ENCODE measurements around the gene CHST8. TPM values are rescaled to one million over a fixed set of nuclear protein-coding genes. Genes with fewer than 3 reads are reported as not detected.

The CHST8 gene
- polyA plus RNA-seq, 4 donors: 0.13 to 0.45 (median 0.29) TPM

DNA sequence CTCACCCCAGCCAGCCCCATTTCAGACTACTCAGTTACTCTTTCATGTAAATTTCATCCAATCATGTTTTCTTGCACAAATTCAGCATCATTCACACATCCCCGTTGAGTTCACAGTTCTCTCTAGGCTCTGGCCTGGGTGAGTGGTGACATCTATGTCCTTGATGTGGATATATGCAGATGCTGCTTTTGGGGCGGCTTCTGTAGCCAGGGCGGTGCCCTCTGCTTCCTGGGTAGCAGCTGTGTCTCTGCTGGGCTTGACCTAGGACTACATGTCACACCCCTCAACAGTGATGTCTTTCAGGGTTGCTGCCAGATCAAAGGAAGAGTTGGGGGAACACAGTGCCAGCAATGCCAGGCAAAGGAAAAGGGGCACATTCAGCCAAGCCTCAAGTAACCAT lies 106.4 kb downstream of the CHST8 start:
- no peak for DNase-seq (ENCODE audit: low read depth in 4 of 4, low spot score in 3 of 4)

DNA sequence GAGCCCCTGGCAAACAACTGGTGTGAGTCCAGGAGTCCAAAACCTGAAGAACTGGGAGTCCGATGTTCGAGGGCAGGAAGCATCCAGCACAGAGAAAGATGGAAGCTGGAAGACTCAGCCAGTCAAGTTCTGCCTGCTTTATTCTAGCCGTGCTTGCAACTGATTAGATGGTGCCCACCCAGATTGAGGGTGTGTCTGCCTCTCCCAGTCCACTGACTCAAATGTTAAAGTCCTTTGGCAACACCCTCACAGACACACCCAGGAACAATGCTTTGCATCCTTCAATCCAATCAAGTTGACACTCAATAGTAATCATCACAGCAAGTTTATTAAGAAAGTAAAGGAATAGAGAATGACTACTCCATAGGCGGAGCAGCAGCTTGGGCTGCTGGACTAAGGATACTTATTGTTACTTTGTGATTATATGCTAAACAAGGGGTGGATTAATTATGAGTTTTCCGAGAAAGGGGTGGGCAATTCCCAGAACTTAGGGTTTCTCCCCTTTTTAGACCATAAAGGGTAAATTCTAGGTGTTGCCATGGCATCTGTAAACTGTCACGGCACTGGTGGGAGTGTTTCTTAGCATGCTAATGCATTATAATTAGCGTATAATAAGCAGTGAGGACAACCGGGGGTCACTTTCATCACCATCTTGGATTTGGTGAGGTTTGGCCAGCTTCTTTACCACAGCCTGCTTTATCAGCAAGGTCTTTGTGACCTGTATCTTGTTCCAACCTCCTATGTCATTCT lies 109.3 kb downstream of the CHST8 start:
- DNase-seq (ENCODE audit: low read depth in 4 of 4, low spot score in 3 of 4): no peak

DNA sequence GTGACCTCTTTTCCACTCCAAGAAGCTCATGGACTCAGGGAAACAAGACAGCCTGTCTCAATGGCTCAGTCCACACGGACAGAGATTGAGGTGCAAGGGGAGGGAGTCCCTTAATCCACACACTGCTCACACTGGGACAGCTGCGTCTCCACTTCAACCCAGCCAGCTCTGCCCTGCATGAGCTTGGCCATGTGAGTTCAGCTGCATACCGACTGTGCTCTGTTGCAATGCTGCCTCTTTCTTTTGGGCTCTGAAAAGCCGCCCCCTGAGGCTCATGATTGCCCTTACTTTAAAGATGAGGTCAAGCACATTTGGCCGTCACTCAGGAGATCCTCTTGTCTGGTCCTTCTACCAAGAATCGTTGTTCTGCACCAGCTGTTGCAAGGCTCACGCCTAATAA lies 110.1 kb downstream of the CHST8 start:
- no peak for DNase-seq (ENCODE audit: low read depth in 4 of 4, low spot score in 3 of 4)

DNA sequence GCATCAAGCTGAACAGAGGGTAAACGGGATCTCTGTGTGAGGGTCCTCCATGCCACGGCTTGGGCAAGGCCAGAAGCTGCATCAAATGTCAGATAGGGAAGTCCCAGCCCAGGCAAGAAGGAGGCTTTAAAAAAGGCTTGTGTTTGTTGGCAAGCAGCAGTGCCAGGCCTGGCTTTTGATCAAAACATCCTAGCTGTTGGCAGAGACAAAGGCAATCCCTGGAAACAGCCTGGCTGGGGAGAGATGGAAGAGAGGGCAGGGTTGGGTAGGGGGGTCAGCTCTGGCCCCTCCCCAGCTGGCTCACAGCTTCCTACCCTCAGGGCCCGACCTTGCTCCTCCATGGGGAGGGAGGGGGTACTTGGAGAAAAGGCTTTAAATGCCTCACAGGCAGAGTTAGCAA lies 113.2 kb downstream of the CHST8 start:
- no peak for DNase-seq (ENCODE audit: low read depth in 4 of 4, low spot score in 3 of 4)

DNA sequence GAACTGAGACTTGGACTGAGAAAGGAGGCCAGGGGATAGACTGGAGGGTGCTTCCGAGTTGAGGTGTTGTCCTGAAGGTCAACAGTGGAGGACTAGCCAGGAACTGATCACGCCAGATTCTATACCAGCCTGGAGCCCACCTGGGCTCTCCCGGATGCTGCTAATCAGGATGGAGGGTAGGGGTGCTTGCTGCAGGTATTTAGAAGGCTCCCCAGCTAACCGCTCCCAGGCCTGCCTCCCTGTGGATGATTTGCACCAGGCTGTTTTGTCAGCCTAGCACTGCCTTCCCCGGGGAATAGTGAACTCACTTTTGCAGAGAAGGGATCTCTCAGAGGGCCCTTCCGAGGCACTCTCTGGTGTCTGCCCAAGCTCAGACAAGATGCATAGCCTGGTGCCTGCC lies 114.4 kb downstream of the CHST8 start:
- DNase-seq (ENCODE audit: low read depth in 4 of 4, low spot score in 3 of 4): no peak

DNA sequence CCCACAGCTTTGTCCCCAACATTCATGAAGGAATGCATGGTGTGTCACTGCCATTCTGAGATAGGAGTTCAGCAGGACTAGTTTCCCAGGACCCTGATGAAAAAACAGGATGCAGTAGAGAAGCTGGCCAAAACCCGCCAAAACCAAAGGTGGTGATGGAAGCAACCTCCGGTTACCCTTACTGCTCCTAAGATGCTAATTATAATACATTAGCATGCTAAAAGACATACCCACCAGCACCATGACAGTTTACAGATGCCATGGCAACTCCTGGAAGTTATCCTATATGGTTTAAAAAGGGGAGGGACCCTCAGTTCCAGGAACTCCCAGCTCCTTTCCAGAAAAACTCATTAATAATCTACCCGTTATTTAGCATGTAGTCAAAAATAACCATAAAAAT lies 115.0 kb downstream of the CHST8 start:
- no peak for DNase-seq (ENCODE audit: low read depth in 4 of 4, low spot score in 3 of 4)

DNA sequence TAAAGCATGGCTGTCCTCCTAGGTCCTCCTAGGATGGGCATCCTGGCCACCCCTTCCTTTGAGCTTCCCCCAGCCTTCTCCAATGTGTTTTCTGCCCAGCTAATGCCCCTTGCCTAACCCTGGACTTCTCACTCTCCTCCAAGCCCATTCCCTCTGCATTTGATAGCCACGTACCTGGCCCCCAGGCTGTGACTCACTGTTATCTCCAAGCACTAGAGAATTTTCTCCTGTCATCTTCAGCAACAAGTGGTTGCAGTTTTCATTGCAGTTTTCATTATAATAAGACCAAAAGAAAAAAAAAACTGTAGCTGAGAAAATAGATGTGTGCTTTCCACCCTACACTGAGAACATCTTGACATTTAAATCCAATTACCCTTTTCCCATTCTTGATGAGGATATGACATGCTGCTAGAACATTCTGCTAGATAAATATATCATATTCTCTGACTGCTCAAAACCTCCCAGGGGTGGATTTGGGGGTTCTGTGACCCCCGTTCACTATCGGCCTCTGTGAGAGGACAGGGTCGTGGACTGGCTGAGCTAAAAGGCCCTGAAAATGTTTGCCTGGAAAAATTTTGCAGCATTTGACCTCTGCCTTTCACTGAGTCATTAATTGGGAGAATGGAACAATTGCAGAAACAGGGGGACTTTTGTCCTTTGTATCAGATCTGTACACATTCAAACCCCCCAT lies 116.1 kb downstream of the CHST8 start:
- DNase-seq (ENCODE audit: low read depth in 4 of 4, low spot score in 3 of 4): no peak

DNA sequence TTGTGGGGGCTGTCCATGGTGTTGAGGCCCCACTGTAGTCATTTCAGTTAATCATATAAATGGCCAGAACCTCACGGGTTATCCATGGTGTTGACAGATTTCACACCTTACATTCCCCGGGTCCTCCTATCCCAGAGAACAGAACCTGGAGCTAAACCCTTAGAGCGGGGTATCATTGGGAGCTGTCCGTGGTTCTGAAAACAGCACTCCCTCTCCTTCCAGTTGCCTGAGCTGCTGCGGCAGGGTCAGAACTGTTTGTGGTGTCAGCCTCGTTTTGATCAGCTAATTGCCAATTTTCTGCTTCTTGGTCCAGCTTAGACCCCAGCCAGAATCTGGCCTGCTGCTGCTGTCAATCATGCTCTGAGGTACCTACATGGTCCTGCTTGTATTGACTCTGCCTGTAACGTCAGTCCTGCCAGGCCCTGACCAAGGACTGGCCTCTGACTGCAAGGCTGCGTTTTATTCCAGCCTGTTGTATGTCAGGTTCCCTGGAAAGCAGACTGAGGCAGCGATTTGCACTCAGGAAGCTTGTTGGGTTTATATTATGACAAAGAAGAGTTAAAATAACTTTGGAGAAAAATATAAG lies 119.2 kb downstream of the CHST8 start:
- DNase-seq (ENCODE audit: low read depth in 4 of 4, low spot score in 3 of 4): peak; percentile 51 to 67 (median 59)

DNA sequence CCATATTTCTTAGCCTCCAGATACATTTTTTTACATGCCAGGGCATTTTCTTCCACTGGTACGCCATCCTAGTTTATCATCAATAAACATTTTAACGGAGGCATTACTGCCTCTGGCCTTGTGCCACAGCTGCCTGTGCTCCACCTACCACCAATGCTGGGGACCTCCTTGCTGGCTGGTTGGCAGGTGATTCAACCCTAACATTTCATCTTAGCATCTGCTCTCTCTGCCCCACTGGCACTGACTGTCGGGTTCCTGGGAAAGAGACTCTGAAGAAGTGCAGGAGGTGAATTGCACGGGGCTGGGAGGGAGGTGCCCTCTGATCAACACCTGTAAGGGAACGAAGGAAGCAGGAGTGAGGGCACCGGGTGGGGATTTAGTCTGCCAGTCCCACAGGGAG lies 123.5 kb downstream of the CHST8 start:
- DNase-seq (ENCODE audit: low read depth in 4 of 4, low spot score in 3 of 4): no peak

DNA sequence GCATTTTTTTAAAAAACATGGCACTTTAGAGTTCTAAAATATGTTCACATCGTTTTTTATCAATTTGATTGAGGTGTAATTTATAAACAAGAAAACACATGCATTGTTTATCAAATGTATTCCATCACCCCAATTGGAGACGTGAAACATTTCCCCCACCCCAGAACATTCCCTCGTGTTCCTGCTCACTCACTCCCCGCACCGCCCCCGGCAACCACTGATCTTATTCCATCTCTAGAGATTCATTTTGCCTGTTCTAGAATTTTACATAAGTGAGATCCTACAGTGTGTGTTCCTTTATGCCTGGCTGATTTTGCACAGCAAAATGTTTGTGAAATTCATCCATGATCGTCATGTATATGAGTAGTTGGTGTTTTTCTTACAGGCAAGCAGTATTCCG lies 124.4 kb downstream of the CHST8 start:
- no peak for DNase-seq (ENCODE audit: low read depth in 4 of 4, low spot score in 3 of 4)

DNA sequence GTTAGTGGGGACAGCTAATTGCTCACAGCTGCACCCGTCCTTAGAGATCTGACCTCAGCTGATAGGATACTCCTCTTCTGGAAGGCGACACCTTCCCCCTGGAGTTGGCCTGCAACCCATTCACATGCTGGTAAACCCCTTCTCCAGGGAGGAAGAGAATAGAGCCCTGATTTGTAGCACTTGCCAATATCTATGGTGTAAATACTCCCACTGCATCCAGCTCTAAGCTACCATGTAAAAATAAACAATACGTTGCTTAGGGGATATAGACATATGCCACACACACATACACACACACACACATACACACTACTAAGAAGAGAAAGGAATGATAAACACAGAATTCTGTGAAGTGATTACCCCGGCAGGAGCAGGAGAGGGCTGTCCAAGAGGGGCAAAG lies 125.5 kb downstream of the CHST8 start:
- no peak for DNase-seq (ENCODE audit: low read depth in 4 of 4, low spot score in 3 of 4)

DNA sequence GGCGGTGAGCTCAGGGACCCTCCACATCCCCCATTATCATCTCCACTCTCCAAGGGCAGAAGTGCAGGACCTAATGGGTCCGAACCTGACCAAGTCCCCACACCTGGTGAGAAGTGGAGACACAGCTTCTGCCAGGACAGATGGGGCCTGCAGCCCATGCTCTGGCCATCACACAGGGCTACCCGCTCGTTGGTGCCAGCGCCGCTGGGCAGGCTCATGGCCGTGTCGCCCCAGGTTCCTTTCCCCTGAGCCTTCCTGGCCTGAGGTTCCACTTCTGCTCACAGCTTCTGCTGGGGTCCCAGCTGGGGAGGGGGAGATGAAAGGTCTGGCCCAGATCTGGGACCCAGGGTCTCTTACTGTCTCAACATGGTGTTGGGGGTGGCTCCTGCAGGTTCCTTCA lies 126.5 kb downstream of the CHST8 start:
- no peak for DNase-seq (ENCODE audit: low read depth in 4 of 4, low spot score in 3 of 4)

DNA sequence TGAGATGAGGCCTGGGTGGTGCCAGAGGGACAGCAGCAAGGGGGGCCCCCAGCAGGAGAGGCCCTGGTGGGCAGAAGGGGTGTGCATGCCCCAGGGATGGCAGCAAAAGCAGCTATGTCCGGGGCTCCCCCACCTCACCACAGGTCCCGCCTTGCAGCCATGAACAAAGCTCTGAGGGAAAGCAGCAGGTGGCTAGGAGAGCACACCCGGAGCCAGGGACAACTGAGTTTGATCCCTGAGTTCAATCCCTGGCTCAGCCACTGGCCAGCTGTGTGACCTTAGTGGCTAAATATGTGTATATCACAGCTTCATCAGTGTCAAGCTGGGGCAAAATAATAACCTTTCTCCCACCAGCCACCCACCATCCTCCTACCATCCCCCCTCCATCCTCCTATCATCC lies 127.3 kb downstream of the CHST8 start:
- DNase-seq (ENCODE audit: low read depth in 4 of 4, low spot score in 3 of 4): no peak

DNA sequence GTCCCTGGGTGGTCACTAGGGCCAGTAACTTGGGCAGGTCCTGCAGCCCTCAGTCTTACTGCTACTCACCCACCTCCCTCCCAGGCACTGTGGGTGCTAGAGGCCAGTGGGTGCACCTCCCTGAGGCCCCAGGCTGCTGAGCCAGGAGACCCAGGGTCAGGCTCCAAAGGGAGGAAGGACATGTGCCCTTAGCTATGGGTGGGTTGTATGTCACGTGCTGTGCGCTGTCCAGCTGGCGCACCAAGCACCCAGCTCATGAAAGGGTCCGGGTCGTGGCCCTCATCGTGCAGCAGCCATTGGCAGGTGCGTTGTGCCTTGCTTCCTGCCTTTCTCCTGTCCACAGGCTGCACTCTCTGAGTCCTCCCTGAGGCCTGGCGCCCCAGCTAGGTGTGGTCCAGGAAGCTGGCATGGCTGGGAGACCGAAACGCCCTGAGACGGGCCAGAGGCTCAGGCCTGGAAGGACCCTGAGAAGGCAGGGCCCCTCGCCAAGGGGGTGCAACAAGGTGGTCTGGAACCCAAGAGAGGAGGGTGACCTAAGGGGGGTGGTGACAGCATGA lies 127.9 kb downstream of the CHST8 start:
- no peak for DNase-seq (ENCODE audit: low read depth in 4 of 4, low spot score in 3 of 4)

DNA sequence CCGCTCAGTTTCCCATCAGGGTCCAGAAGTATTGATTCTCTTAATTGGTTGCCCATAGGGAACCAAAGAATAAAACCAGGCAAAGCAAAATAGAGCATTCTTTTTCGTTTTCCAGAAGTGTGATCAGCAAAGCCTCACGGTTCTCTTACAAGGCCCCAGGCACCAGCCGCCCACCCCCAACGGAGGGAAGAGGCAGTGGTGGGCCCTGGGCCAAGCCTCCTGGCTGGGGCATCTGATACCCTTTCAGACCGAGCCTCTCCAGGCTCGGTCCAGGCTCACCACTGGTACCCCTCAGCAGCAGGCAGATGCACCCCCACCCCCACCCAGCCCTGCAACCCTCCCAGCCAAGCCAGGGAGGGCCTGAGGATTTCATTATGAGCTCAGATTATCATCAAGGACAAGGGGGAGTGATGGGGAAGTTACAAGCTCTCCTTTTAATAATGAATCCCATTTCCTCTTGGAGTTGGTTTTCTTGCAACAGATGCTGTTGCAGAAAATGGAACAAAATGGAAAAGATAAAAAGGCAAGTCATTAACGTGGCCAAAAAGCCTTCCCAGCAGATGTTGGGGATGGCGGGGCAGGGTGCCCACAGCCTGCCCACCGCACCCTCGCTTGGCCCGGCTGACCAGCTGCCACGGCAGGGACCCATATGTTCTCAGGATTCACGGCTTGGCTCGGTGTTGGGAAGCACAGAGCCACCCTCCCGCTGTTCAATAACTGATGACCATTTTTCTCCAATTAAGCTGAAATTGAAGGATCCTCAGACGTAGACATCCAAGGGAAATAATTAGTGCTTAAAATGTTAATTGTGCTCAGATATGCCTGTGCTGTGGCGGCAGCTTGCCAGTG lies 129.1 kb downstream of the CHST8 start:
- no peak for DNase-seq (ENCODE audit: low read depth in 4 of 4, low spot score in 3 of 4)

DNA sequence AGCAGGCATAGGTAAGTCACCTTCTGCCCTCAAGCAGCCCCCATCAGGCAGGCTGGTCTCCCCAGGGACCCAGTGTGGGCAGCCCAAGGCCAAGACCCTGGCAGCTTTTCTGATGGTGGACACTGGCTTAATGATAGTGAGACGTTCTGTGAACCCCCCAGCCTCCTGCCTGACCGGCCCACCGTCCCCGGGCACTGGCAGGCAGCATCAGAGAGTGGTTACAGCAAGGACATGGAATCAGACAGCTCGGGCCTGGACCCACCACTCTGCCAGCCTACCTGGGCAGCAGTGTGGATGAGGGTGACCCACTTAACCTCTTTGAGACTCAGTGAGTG lies 129.7 kb downstream of the CHST8 start:
- no peak for DNase-seq (ENCODE audit: low read depth in 4 of 4, low spot score in 3 of 4)

DNA sequence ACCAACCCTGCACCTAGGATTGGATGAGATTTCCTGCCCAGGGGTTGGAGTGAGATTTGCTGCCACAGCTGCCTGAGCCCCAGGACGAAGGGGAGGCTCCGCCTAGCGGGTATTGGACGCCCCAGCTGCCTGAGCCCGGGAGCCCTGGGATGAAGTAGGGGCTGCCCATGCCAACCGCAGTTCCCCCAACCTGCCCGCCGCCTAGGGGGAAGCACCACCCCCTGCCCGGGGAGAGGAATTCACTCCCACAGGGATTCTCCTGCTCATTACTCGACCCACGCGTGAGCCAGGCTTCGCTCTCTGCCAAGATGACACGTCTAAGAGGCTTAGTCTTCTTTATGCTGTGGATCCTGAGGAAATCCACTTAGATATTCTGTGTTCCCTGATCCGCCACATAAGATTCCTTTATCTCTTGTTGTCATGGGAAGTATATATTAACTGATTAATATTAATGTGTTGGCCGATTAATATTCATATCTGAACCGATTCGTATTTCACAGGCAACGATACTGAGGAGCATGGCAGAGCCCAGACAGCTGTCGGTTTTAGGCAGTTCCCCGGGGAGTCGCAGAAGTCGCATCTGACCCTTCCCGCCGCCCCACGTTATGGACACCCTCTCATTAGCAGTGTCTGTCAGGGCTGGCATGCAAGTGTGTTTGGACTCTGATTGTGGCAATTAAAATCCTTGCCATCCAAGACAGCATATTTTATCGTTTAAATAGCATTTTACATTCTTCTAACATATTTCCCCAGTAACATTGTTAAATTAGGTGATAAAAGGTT lies 130.5 kb downstream of the CHST8 start:
- DNase-seq (ENCODE audit: low read depth in 4 of 4, low spot score in 3 of 4): no peak

DNA sequence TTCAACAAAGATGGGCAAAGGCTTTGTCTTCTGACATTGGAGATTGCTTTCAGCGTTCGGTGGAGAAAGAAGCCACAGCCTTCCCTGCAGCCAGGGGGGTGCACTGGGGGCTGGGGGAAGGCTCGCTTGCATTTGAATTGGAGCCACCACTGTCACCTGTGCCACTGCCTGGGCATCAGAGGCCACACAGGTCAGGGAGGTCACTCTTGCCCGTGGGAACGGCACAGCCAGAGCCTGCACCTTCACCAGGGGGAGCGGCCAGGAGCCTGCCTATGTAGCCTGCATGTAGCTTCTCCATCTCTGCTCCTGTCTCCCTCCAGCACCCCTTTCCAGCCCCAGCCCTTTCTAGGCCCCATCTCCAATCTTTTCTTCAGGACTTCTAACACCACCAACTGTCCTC lies 131.2 kb downstream of the CHST8 start:
- no peak for DNase-seq (ENCODE audit: low read depth in 4 of 4, low spot score in 3 of 4)

DNA sequence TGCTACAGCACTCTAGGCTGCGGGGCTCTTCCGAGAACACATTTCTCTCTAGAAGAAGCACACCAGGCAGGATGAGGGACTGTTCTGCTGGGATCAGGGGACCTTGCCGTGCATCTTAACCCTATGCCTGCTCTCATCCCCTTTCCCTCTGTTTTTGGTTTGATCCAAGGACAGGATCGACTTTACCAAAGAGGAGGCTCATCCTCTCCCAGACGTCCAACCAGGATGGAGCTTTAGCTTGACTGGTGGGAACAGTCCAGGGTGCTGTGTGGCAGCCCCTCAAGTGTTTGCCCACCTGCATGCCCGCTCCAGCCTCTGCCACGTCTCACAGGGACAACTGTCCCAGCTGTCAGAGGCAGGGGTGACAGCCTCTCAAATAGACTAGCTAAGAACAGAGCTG lies 132.6 kb downstream of the CHST8 start:
- no peak for DNase-seq (ENCODE audit: low read depth in 4 of 4, low spot score in 3 of 4)

Data from right renal pelvis (tissue), 4 donors.